ENCODE results near the gene BABAM2. TPM values are rescaled to one million over a fixed set of nuclear protein-coding genes. Genes with fewer than 3 reads are reported as not detected.

The BABAM2 gene
- total RNA-seq, 1 donor from 2014 or later, result 35.3 TPM

DNA sequence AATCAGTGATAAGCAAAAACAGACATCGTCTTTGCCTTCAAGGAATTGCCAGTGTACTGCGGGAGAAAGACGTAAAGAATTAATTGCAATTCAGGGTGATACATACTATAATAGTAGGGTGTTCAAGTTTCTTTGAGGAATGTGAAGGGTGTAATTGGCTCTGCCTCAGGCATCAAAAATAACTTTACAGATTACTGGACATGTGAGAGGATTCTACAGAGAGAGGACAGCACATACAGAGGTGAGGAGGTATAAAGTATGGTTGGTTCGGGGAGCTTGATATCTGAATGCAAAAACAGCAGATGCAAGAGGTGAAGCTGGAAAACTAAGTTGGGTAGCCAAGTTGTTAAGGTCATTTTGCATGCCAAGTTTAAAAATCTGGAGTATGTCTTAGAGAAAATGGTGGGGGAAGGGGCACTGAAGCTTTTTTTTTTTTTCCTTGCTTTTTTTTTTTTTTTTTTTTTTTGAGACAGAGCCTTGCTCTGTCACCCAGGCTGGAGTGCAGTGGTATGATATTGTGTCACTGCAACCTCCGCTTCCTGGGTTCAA lies 274.6 kb downstream of the BABAM2 start:
- no peaks in the 10 kb centered on the region for H3K27me3 ChIP-seq (ENCODE audit: control insufficient read depth, insufficient read depth, low read length)
- TF ChIP-seq, protein P1, sequence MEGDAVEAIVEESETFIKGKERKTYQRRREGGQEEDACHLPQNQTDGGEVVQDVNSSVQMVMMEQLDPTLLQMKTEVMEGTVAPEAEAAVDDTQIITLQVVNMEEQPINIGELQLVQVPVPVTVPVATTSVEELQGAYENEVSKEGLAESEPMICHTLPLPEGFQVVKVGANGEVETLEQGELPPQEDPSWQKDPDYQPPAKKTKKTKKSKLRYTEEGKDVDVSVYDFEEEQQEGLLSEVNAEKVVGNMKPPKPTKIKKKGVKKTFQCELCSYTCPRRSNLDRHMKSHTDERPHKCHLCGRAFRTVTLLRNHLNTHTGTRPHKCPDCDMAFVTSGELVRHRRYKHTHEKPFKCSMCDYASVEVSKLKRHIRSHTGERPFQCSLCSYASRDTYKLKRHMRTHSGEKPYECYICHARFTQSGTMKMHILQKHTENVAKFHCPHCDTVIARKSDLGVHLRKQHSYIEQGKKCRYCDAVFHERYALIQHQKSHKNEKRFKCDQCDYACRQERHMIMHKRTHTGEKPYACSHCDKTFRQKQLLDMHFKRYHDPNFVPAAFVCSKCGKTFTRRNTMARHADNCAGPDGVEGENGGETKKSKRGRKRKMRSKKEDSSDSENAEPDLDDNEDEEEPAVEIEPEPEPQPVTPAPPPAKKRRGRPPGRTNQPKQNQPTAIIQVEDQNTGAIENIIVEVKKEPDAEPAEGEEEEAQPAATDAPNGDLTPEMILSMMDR (IDR thresholded peaks at IDR 0.05; ENCODE audit: insufficient read depth, low read length, poor library complexity, severe bottlenecking), result no peak
- no peak for DNase-seq (ENCODE audit: low read depth)
- H3K4me3 ChIP-seq (ENCODE audit: low read depth, low read length), result no peak overlapping the region
- no peaks in the 10 kb centered on the region for H3K36me3 ChIP-seq (ENCODE audit: control insufficient read depth, insufficient read depth, low read length)

DNA sequence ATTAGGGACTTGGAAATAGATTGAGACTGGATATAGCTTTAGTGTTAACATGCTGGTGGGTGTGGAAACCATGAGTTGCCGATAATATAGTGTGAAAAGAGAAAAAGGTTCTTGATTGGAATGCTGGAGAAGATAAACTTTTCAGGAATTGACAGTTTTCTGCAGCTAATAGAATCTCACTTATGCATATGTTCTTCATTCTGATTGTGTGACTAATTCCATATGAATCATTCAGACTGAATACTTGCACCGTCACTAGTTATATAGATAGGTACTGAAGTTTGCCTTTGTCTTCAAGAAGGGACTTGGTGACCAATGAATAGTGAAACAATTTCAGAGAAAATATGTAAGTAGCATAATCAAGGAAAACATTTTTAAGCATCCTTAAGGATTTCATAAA lies 276.4 kb downstream of the BABAM2 start:
- Histone ChIP-seq H3K36me3 (ENCODE audit: control insufficient read depth, insufficient read depth, low read length) (no peaks in the 10 kb centered on the region), H3K27me3 (ENCODE audit: control insufficient read depth, insufficient read depth, low read length) (no peaks in the 10 kb centered on the region), H3K4me3 (ENCODE audit: low read depth, low read length) (no peak overlapping the region)
- TF ChIP-seq, protein P1 (IDR thresholded peaks at IDR 0.05; ENCODE audit: insufficient read depth, low read length, poor library complexity, severe bottlenecking), result no peak
- DNase-seq (ENCODE audit: low read depth), result no peak

DNA sequence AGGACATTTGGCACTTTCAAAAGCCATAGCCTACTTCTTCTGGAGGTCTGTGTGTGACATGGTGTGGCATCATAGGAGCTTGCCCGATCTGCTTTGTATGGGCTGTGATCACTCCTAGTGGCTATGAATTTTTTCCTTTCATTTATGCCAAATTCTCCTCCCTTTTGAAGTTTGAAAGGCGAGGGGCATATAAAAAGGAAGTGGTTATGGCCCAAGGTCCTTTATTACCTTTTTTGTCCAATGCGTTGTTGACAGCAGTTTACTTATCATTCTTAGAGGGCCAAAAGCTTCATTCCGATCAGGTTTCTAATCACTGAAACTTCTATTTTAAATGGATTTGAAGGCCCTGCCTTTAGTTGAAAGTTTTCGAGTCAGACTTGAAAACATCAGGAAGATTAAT lies 277.8 kb downstream of the BABAM2 start:
- TF ChIP-seq, protein P1 (IDR thresholded peaks at IDR 0.05; ENCODE audit: insufficient read depth, low read length, poor library complexity, severe bottlenecking), result no peak
- DNase-seq (ENCODE audit: low read depth), result no peak
- Histone ChIP-seq H3K4me3 (ENCODE audit: low read depth, low read length) (no peak overlapping the region), H3K36me3 (ENCODE audit: control insufficient read depth, insufficient read depth, low read length) (no peaks in the 10 kb centered on the region), H3K27me3 (ENCODE audit: control insufficient read depth, insufficient read depth, low read length) (no peaks in the 10 kb centered on the region)

DNA sequence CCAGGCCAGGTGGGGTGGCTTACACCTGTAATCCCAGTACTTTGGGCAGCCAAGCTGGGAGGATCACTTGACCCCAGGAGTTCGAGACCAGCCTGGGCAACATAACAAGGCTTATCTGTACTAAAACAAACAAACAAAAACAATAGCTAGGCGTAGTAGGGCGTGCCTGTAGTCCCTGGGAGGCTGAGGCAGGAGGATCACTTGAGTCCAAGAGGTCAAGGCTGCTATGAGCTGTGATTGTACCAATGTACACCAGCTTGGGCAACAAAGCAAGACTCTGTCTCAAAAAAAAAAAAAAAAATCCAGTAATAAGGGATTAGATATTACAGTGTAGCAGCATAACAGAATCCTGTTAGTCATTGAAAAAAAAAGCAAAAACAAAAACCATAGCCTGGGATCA lies 279.0 kb downstream of the BABAM2 start:
- Histone ChIP-seq H3K4me3 (ENCODE audit: low read depth, low read length) (no peak overlapping the region), H3K36me3 (ENCODE audit: control insufficient read depth, insufficient read depth, low read length) (no peaks in the 10 kb centered on the region), H3K27me3 (ENCODE audit: control insufficient read depth, insufficient read depth, low read length) (no peaks in the 10 kb centered on the region)
- no peak for DNase-seq (ENCODE audit: low read depth)
- TF ChIP-seq, protein P1 (IDR thresholded peaks at IDR 0.05; ENCODE audit: insufficient read depth, low read length, poor library complexity, severe bottlenecking), result no peak

DNA sequence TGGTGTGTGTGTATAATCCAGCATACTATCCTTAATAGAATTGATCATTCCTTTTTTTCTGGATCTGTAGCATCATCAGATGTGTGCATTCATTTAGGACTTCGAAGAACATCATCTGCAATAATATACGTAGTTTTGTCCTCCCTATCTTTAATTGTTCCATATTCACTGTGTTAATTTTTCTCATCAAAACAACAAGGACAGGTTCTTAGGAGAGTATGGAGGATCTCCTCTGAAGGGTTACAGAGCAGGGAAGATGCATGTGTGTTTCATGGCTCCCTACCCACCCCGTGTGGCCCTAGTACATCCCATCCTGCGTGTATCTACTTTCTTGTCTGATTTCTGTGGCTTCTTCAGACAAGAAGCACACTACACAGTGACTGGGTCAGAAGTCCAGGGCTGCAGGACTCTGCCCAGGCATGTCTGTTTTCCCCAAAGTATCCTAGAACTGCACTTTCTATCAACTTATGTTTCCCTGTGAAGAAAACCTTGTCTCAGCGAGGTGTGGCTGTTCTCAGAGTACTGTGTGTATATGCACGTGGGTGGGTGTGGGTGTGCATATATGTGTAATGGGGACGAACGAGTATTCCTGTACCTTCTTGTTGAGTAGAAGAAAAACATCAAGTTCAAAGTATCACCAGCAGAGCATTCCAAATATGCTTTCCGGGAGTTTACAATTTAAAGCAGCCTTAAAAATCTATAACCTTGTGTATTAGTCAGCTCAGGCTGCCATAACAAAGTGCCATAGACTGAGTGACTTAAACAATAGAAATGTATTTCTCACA lies 281.8 kb downstream of the BABAM2 start:
- Histone ChIP-seq H3K36me3 (ENCODE audit: control insufficient read depth, insufficient read depth, low read length) (no peaks in the 10 kb centered on the region), H3K27me3 (ENCODE audit: control insufficient read depth, insufficient read depth, low read length) (no peaks in the 10 kb centered on the region), H3K4me3 (ENCODE audit: low read depth, low read length) (no peak overlapping the region)
- TF ChIP-seq, protein P1 (IDR thresholded peaks at IDR 0.05; ENCODE audit: insufficient read depth, low read length, poor library complexity, severe bottlenecking), result no peak
- no peak for DNase-seq (ENCODE audit: low read depth)
